Suprapubic skin (tissue), 3 donors: ENCODE data around the gene PPP1R13B.

ENCODE experiments used
- CTCF ChIP-seq, 2 donors: fragments of 200-600 bp in 1 of 2; fragments of 450-650 bp in 1 of 2; sonication (generic) in 1 of 2; IDR thresholded peaks; one replicate each; pipeline ENCODE4 v1.5.1; 2016 to 2019; ENCODE audit warnings: antibody characterized with exemption in 2 of 2, mild to moderate bottlenecking in 1 of 2, moderate library complexity in 1 of 2
- EP300 ChIP-seq: sonication (generic); formaldehyde crosslinking; IDR thresholded peaks from one replicate; pipeline ENCODE4 v1.6.1; 2017; ENCODE audit warnings: antibody characterized with exemption

GRCh38 chr14:103836976-103837725, 10.2 kb downstream of the PPP1R13B start:
- TF ChIP-seq CTCF (IDR thresholded peaks at IDR 0.05) (no peak), EP300 (no peak)
